Stimulated activated CD8-positive, alpha-beta memory T cell treated with anti-CD3 and anti-CD28 coated beads, Interleukin-7, amount 100 ng/mL, for 24 hours (primary cell): ENCODE measurements around the gene AFAP1.
A peak's percentile ranks its signal among the peaks of the same experiment; 100 is the strongest.

ENCODE experiments used
- DNase-seq: peaks from one replicate; pipeline ENCODE4 v3.0.0-alpha.2; 2020; ENCODE audit warnings: low read depth

AFAP1 gene

GRCh38 chr4:7803992-7804755 lies 135.5 kb downstream of the AFAP1 start:
- DNase-seq, result peak; percentile 80

- no peak for DNase-seq
Observed at GRCh38 chr4:7803371-7803770, 136.3 kb downstream of the AFAP1 start.

- DNase-seq, result peak; percentile 67
Observed at GRCh38 chr4:7802093-7802726, 137.5 kb downstream of the AFAP1 start.

GRCh38 chr4:7801641-7802040 lies 138.0 kb downstream of the AFAP1 start:
- DNase-seq, result no peak

- DNase-seq, result no peak
Observed at GRCh38 chr4:7801001-7801400, 138.7 kb downstream of the AFAP1 start.

GRCh38 chr4:7800410-7800809 lies 139.3 kb downstream of the AFAP1 start:
- no peak for DNase-seq

- no peak for DNase-seq
Observed at GRCh38 chr4:7799736-7800135, 139.9 kb downstream of the AFAP1 start.

- no peak for DNase-seq
Observed at GRCh38 chr4:7799306-7799705, 140.4 kb downstream of the AFAP1 start.

- no peak for DNase-seq
Observed at GRCh38 chr4:7798178-7798995, 141.3 kb downstream of the AFAP1 start.

GRCh38 chr4:7797330-7797729 lies 142.3 kb downstream of the AFAP1 start:
- no peak for DNase-seq

GRCh38 chr4:7795983-7796382 lies 143.7 kb downstream of the AFAP1 start:
- DNase-seq, result no peak

GRCh38 chr4:7793186-7793585 lies 146.5 kb downstream of the AFAP1 start:
- DNase-seq, result no peak

- DNase-seq, result no peak
Observed at GRCh38 chr4:7792616-7793015, 147.0 kb downstream of the AFAP1 start.

- no peak for DNase-seq
Observed at GRCh38 chr4:7790999-7791398, 148.7 kb downstream of the AFAP1 start.

- no peak for DNase-seq
Observed at GRCh38 chr4:7790023-7790422, 149.6 kb downstream of the AFAP1 start.

GRCh38 chr4:7788694-7789425 lies 150.8 kb downstream of the AFAP1 start:
- DNase-seq, result no peak

- DNase-seq, result no peak
Observed at GRCh38 chr4:7788193-7788592, 151.5 kb downstream of the AFAP1 start.

GRCh38 chr4:7787681-7788141 lies 151.9 kb downstream of the AFAP1 start:
- DNase-seq, result no peak

GRCh38 chr4:7787067-7787466 lies 152.6 kb downstream of the AFAP1 start:
- DNase-seq, result no peak

GRCh38 chr4:7786517-7786916 lies 153.1 kb downstream of the AFAP1 start:
- no peak for DNase-seq

- no peak for DNase-seq
Observed at GRCh38 chr4:7786040-7786439, 153.6 kb downstream of the AFAP1 start.

GRCh38 chr4:7785017-7785416 lies 154.6 kb downstream of the AFAP1 start:
- DNase-seq, result no peak
